ENCODE results near the gene ARHGEF4.

The ARHGEF4 gene
- 3.1 to 3.7 reads per million in 2 donors for total RNA-seq

- DNase-seq: peak in 1 of 5 experiments; percentile 61
Measured at GRCh38 chr2:130836501-130837174, at the start of gene ARHGEF4. ARHGEF4 (plus strand) TSS chr2:130836914; CDS start chr2:130836954, 40 bp downstream.

- DNase-seq: no peak
Measured at GRCh38 chr2:130787841-130788240, 48.9 kb upstream of the ARHGEF4 start.

GRCh38 chr2:130790312-130790711 is 46.4 kb upstream of the ARHGEF4 start:
- no peak for DNase-seq

GRCh38 chr2:130790804-130791616 is 45.7 kb upstream of the ARHGEF4 start:
- no peak for DNase-seq

- no peak for DNase-seq
Measured at GRCh38 chr2:130791617-130791939, 45.1 kb upstream of the ARHGEF4 start.

- DNase-seq: no peak
Measured at GRCh38 chr2:130795431-130795830, 41.3 kb upstream of the ARHGEF4 start.

- DNase-seq: no peak
Measured at GRCh38 chr2:130796290-130796689, 40.4 kb upstream of the ARHGEF4 start.

GRCh38 chr2:130797493-130798435 is 39.0 kb upstream of the ARHGEF4 start:
- peak; percentile 79 to 91 (median 88) for DNase-seq

GRCh38 chr2:130798472-130799218 is 38.1 kb upstream of the ARHGEF4 start:
- no peak for DNase-seq

- DNase-seq: no peak
Measured at GRCh38 chr2:130799295-130799694, 37.4 kb upstream of the ARHGEF4 start.

GRCh38 chr2:130805613-130806012 is 31.1 kb upstream of the ARHGEF4 start:
- DNase-seq: no peak

GRCh38 chr2:130806370-130806769 is 30.3 kb upstream of the ARHGEF4 start:
- DNase-seq: peak in 1 of 5 experiments; percentile 44

- no peak for DNase-seq
Measured at GRCh38 chr2:130807659-130808385, 28.9 kb upstream of the ARHGEF4 start.

- no peak for DNase-seq
Measured at GRCh38 chr2:130808482-130809268, 28.0 kb upstream of the ARHGEF4 start.

- no peak for DNase-seq
Measured at GRCh38 chr2:130810490-130810889, 26.2 kb upstream of the ARHGEF4 start.

- DNase-seq: no peak
Measured at GRCh38 chr2:130813722-130814121, 23.0 kb upstream of the ARHGEF4 start.

- no peak for DNase-seq
Measured at GRCh38 chr2:130814931-130815680, 21.6 kb upstream of the ARHGEF4 start.

GRCh38 chr2:130818809-130819208 is 17.9 kb upstream of the ARHGEF4 start:
- no peak for DNase-seq

GRCh38 chr2:130819226-130819607 is 17.5 kb upstream of the ARHGEF4 start:
- no peak for DNase-seq
